GM23338 (cell line): ENCODE results near the gene PPP6R3. TPM values are rescaled to one million over a fixed set of nuclear protein-coding genes. Genes with fewer than 3 reads are reported as not detected.

Experiments used
- ATAC-seq: fragments of 200-7000 bp; cut with Tn5 transposase; 3 replicates; pipeline ENCODE4 v1.9.1; 2020
- DNase-seq: peaks from one replicate; pipeline ENCODE4 v3.0.0-alpha.2; 2015; ENCODE audit warnings: low spot score
- H2AFZ ChIP-seq: fragments of 200-600 bp; sonication (generic); 2 replicates; pipeline ENCODE4 v1.8.0; 2016; ENCODE audit warnings: antibody characterized with exemption, mild to moderate bottlenecking, moderate library complexity
- H3F3A ChIP-seq: fragments of 200-600 bp; sonication (generic); replicated peaks from 2 replicates; pipeline ENCODE4 v1.8.0; 2017; ENCODE audit warnings: antibody characterized with exemption, mixed run types, low read depth
- H3K27ac ChIP-seq: fragments of 200-600 bp; sonication (generic); 2 replicates; pipeline ENCODE4 v1.6.1; 2016; ENCODE audit warnings: low read depth
- H3K27me3 ChIP-seq: fragments of 200-600 bp; sonication (generic); 2 replicates; pipeline ENCODE4 v1.8.0; 2016; ENCODE audit warnings: mild to moderate bottlenecking, mixed run types, moderate library complexity; ENCODE audit not compliant: insufficient read depth
- H3K36me3 ChIP-seq: fragments of 200-600 bp; sonication (generic); 2 replicates; pipeline ENCODE4 v1.8.0; 2016; ENCODE audit warnings: mild to moderate bottlenecking; ENCODE audit not compliant: insufficient read depth
- H3K4me1 ChIP-seq: fragments of 200-600 bp; sonication (generic); 2 replicates; pipeline ENCODE4 v1.8.0; 2016; ENCODE audit warnings: mild to moderate bottlenecking, moderate library complexity; ENCODE audit not compliant: insufficient read depth
- H3K4me2 ChIP-seq: fragments of 200-600 bp; sonication (generic); 2 replicates; pipeline ENCODE4 v1.7.1; 2017; ENCODE audit warnings: mixed run types
- H3K4me3 ChIP-seq: fragments of 200-600 bp; sonication (generic); 2 replicates; pipeline ENCODE4 v1.6.1; 2016; ENCODE audit warnings: mixed run types
- H3K79me2 ChIP-seq: fragments of 200-600 bp; sonication (generic); replicated peaks from 2 replicates; pipeline ENCODE4 v1.8.0; 2017; ENCODE audit warnings: mild to moderate bottlenecking; ENCODE audit not compliant: insufficient read depth
- H3K9me2 ChIP-seq: fragments of 200-600 bp; sonication (generic); 2 replicates; pipeline ENCODE4 v1.8.0; 2017; ENCODE audit not compliant: insufficient read depth
- H4K20me1 ChIP-seq: fragments of 200-600 bp; sonication (generic); replicated peaks from 2 replicates; pipeline ENCODE4 v1.8.0; 2017; ENCODE audit warnings: mild to moderate bottlenecking; ENCODE audit not compliant: insufficient read depth
- H3K27ac Mint-ChIP-seq: 2 replicates; pipeline ENCODE4 v1.8.0; 2020; ENCODE audit warnings: inconsistent platforms, mild to moderate bottlenecking, moderate library complexity, mixed read lengths
- H3K27me3 Mint-ChIP-seq: 3 replicates; pipeline ENCODE4 v1.8.0; 2022; ENCODE audit warnings: low read depth, mild to moderate bottlenecking, moderate library complexity, mixed read lengths, inconsistent platforms; ENCODE audit not compliant: insufficient read depth, poor library complexity
- H3K36me3 Mint-ChIP-seq: 3 replicates; pipeline ENCODE4 v1.8.0; 2021; ENCODE audit warnings: low read depth, mild to moderate bottlenecking, inconsistent platforms, moderate library complexity, mixed read lengths
- H3K4me1 Mint-ChIP-seq: 3 replicates; pipeline ENCODE4 v1.8.0; 2020; ENCODE audit warnings: mild to moderate bottlenecking, inconsistent platforms, mixed read lengths
- H3K4me3 Mint-ChIP-seq: 3 replicates; pipeline ENCODE4 v1.8.0; 2021; ENCODE audit warnings: moderate library complexity, mild to moderate bottlenecking, inconsistent platforms, mixed read lengths
- H3K9me3 Mint-ChIP-seq: 3 replicates; pipeline ENCODE4 v1.8.0; 2020; ENCODE audit warnings: moderate library complexity, mild to moderate bottlenecking, inconsistent platforms, mixed read lengths
- EZH2phosphoT487 ChIP-seq: fragments of 200-600 bp; sonication (generic); IDR thresholded peaks from one replicate; pipeline ENCODE4 v1.8.1; 2018; ENCODE audit warnings: antibody characterized with exemption; ENCODE audit not compliant: unreplicated experiment
- JUNB ChIP-seq: IDR thresholded peaks from one replicate; pipeline ENCODE4 v1.6.1; 2016; ENCODE audit warnings: antibody characterized with exemption; ENCODE audit not compliant: unreplicated experiment
- NANOG ChIP-seq: IDR thresholded peaks from 2 replicates; pipeline ENCODE4 v1.6.1; 2016; ENCODE audit warnings: antibody characterized with exemption, borderline replicate concordance
- POLR2AphosphoS5 ChIP-seq: IDR thresholded peaks from 2 replicates; pipeline ENCODE4 v1.6.1; 2016; ENCODE audit warnings: antibody characterized with exemption, low read depth
- ZNF331 ChIP-seq: fragments of 250-450 bp; sonication (Bioruptor Pico); IDR thresholded peaks from 2 replicates; pipeline ENCODE4 v1.5.0; 2020; ENCODE audit warnings: low read depth, mild to moderate bottlenecking, moderate library complexity
- polyA plus RNA-seq: library from polyadenylated mRNA; unstranded; fragments of >200 nt; fragmentation: Nextera tagmentation; extraction: Ambion mirVana; gene quantifications from 2 replicates; pipeline ENCODE4 v1.2.1, GENCODE V29; 2016
- total RNA-seq: library from RNA; depleted of rRNA; stranded (reverse); fragments of >200 nt; shearing (Covaris generic); gene quantifications from 2 replicates; pipeline ENCODE4 v1.2.3, GENCODE V29; 2014
- TF ChIP-seq, protein P1 (sequence below): IDR thresholded peaks from one replicate; pipeline ENCODE4 v1.6.1; 2018; ENCODE audit warnings: antibody characterized with exemption; ENCODE audit not compliant: unreplicated experiment
- TF ChIP-seq, protein P2 (sequence below): fragments of 250-450 bp; sonication (Bioruptor Pico); IDR thresholded peaks from 2 replicates; pipeline ENCODE4 v1.5.0; 2020; ENCODE audit warnings: mild to moderate bottlenecking, moderate library complexity
- TF ChIP-seq, protein P3 (sequence below), 2 experiments: fragments of 200-600 bp in 1 of 2; sonication (generic) in 1 of 2; conservative IDR thresholded peaks; 2 replicates each; pipeline versions ENCODE4 v1.5.1 to v1.6.1; 2016 to 2017; ENCODE audit warnings: antibody characterized with exemption in 2 of 2, low read depth in 2 of 2, mild to moderate bottlenecking in 2 of 2, moderate library complexity in 1 of 2

The PPP6R3 gene
- total and polyA plus RNA-seq, 2 experiments from 2014 or later: 170 to 268 TPM

DNA sequence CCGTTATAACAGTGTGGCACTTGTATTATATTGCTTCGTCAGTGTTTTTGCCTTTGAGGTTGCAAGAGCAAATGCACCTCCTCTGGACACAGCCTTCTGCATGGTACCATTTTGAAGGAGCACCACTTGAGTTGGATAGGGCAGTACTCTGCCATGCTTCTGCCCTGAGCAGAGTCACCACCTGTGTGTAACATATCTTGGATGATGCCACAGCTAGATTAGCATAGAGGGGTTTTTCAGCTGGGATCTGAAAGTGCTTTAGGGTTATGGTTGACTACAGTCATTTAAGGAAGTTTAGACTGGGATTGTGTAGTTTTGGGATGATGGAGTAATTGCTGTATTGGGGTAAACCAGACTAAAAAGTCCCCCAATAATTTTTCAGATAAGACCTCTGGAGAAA is 78.8 kb downstream of the PPP6R3 start:
- H3K27ac Mint-ChIP-seq: peak overlapping the region; percentile 85

More for the DNA sequence above, 78.8 kb downstream of the PPP6R3 start:
- peaks cover 7% of the 10 kb centered on the region; the same call in 1 of the 2 replicates for H3K9me2 ChIP-seq
- H3K79me2 ChIP-seq: peaks cover 99% of the 10 kb centered on the region
- peaks cover 15% of the 10 kb centered on the region for H3K27me3 Mint-ChIP-seq
- no peak for DNase-seq
- peak overlapping the region; percentile 53; the same call in 2 of the 3 replicates for H3K4me3 Mint-ChIP-seq
- ATAC-seq: no peak
- peaks cover 56% of the 10 kb centered on the region for H3K36me3 Mint-ChIP-seq
- no peak overlapping the region for H2AFZ ChIP-seq
- 0 out of 2 replicates have a peak, but pooled peaks cover 6% of the 10 kb centered on the region for H3F3A ChIP-seq
- peaks cover 8% of the 10 kb centered on the region; the same call in 1 of the 2 replicates for H3K36me3 ChIP-seq
- no peaks in the 10 kb centered on the region for H3K27me3 ChIP-seq
- H3K27ac ChIP-seq: peak overlapping the region; percentile 60; the same call in 1 of the 2 replicates
- no peaks in the 10 kb centered on the region; the same call in 2 of the 3 replicates for H3K9me3 Mint-ChIP-seq
- TF ChIP-seq, protein P1, sequence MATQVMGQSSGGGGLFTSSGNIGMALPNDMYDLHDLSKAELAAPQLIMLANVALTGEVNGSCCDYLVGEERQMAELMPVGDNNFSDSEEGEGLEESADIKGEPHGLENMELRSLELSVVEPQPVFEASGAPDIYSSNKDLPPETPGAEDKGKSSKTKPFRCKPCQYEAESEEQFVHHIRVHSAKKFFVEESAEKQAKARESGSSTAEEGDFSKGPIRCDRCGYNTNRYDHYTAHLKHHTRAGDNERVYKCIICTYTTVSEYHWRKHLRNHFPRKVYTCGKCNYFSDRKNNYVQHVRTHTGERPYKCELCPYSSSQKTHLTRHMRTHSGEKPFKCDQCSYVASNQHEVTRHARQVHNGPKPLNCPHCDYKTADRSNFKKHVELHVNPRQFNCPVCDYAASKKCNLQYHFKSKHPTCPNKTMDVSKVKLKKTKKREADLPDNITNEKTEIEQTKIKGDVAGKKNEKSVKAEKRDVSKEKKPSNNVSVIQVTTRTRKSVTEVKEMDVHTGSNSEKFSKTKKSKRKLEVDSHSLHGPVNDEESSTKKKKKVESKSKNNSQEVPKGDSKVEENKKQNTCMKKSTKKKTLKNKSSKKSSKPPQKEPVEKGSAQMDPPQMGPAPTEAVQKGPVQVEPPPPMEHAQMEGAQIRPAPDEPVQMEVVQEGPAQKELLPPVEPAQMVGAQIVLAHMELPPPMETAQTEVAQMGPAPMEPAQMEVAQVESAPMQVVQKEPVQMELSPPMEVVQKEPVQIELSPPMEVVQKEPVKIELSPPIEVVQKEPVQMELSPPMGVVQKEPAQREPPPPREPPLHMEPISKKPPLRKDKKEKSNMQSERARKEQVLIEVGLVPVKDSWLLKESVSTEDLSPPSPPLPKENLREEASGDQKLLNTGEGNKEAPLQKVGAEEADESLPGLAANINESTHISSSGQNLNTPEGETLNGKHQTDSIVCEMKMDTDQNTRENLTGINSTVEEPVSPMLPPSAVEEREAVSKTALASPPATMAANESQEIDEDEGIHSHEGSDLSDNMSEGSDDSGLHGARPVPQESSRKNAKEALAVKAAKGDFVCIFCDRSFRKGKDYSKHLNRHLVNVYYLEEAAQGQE: no peak
- TF ChIP-seq, protein P2, sequence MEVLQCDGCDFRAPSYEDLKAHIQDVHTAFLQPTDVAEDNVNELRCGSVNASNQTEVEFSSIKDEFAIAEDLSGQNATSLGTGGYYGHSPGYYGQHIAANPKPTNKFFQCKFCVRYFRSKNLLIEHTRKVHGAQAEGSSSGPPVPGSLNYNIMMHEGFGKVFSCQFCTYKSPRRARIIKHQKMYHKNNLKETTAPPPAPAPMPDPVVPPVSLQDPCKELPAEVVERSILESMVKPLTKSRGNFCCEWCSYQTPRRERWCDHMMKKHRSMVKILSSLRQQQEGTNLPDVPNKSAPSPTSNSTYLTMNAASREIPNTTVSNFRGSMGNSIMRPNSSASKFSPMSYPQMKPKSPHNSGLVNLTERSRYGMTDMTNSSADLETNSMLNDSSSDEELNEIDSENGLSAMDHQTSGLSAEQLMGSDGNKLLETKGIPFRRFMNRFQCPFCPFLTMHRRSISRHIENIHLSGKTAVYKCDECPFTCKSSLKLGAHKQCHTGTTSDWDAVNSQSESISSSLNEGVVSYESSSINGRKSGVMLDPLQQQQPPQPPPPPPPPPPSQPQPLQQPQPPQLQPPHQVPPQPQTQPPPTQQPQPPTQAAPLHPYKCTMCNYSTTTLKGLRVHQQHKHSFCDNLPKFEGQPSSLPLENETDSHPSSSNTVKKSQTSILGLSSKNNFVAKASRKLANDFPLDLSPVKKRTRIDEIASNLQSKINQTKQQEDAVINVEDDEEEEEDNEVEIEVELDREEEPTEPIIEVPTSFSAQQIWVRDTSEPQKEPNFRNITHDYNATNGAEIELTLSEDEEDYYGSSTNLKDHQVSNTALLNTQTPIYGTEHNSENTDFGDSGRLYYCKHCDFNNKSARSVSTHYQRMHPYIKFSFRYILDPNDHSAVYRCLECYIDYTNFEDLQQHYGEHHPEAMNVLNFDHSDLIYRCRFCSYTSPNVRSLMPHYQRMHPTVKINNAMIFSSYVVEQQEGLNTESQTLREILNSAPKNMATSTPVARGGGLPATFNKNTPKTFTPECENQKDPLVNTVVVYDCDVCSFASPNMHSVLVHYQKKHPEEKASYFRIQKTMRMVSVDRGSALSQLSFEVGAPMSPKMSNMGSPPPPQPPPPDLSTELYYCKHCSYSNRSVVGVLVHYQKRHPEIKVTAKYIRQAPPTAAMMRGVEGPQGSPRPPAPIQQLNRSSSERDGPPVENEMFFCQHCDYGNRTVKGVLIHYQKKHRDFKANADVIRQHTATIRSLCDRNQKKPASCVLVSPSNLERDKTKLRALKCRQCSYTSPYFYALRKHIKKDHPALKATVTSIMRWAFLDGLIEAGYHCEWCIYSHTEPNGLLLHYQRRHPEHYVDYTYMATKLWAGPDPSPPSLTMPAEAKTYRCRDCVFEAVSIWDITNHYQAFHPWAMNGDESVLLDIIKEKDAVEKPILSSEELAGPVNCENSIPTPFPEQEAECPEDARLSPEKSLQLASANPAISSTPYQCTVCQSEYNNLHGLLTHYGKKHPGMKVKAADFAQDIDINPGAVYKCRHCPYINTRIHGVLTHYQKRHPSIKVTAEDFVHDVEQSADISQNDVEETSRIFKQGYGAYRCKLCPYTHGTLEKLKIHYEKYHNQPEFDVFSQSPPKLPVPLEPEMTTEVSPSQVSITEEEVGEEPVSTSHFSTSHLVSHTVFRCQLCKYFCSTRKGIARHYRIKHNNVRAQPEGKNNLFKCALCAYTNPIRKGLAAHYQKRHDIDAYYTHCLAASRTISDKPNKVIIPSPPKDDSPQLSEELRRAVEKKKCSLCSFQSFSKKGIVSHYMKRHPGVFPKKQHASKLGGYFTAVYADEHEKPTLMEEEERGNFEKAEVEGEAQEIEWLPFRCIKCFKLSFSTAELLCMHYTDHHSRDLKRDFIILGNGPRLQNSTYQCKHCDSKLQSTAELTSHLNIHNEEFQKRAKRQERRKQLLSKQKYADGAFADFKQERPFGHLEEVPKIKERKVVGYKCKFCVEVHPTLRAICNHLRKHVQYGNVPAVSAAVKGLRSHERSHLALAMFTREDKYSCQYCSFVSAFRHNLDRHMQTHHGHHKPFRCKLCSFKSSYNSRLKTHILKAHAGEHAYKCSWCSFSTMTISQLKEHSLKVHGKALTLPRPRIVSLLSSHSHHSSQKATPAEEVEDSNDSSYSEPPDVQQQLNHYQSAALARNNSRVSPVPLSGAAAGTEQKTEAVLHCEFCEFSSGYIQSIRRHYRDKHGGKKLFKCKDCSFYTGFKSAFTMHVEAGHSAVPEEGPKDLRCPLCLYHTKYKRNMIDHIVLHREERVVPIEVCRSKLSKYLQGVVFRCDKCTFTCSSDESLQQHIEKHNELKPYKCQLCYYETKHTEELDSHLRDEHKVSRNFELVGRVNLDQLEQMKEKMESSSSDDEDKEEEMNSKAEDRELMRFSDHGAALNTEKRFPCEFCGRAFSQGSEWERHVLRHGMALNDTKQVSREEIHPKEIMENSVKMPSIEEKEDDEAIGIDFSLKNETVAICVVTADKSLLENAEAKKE: no peak
- TF ChIP-seq EZH2phosphoT487 (no peak), ZNF331 (CRISPR knock-in tag) (no peak), POLR2AphosphoS5 (no peak), NANOG (no peak), JUNB (no peak)
- TF ChIP-seq, protein P3, sequence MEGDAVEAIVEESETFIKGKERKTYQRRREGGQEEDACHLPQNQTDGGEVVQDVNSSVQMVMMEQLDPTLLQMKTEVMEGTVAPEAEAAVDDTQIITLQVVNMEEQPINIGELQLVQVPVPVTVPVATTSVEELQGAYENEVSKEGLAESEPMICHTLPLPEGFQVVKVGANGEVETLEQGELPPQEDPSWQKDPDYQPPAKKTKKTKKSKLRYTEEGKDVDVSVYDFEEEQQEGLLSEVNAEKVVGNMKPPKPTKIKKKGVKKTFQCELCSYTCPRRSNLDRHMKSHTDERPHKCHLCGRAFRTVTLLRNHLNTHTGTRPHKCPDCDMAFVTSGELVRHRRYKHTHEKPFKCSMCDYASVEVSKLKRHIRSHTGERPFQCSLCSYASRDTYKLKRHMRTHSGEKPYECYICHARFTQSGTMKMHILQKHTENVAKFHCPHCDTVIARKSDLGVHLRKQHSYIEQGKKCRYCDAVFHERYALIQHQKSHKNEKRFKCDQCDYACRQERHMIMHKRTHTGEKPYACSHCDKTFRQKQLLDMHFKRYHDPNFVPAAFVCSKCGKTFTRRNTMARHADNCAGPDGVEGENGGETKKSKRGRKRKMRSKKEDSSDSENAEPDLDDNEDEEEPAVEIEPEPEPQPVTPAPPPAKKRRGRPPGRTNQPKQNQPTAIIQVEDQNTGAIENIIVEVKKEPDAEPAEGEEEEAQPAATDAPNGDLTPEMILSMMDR (conservative IDR thresholded peaks at IDR 0.05; ENCODE audit: low read depth in 2 of 2): no peak
- peaks cover 81% of the 10 kb centered on the region for H3K4me1 Mint-ChIP-seq
- peak overlapping the region; percentile 28; the same call in 1 of the 2 replicates for H3K4me3 ChIP-seq
- H3K4me2 ChIP-seq: peak overlapping the region; percentile 35
- H3K4me1 ChIP-seq: peaks cover 82% of the 10 kb centered on the region
- peaks cover 63% of the 10 kb centered on the region for H4K20me1 ChIP-seq
